Esophagus muscularis mucosa (tissue), 4 donors: ENCODE measurements around the gene AKAP13. TPM values are rescaled to one million over a fixed set of nuclear protein-coding genes. Genes with fewer than 3 reads are reported as not detected.
A peak's percentile ranks its signal among the peaks of the same experiment; 100 is the strongest.

Experiments
- DNase-seq: peaks from one replicate; pipeline ENCODE4 v3.0.0-alpha.2; 2017; ENCODE audit errors: extremely low spot score
- H3K27ac ChIP-seq, 4 donors: fragments of 200-600 bp; sonication (generic); replicated peaks in 1 of 4; 1 replicate in 3 of 4; 2 replicates in 1 of 4; pipeline ENCODE4 v1.5.1; 2016 to 2019; ENCODE audit warnings: mild to moderate bottlenecking in 1 of 4
- H3K27me3 ChIP-seq, 4 donors: fragments of 200-600 bp; sonication (generic); one replicate each; pipeline versions ENCODE4 v1.5.1 to v1.6.0; 2016 to 2019
- H3K36me3 ChIP-seq, 4 donors: fragments of 200-600 bp; sonication (generic); one replicate each; pipeline ENCODE4 v1.5.1; 2016 to 2019
- H3K4me1 ChIP-seq, 4 donors: fragments of 200-600 bp; sonication (generic); one replicate each; pipeline ENCODE4 v1.5.1; 2016 to 2019
- H3K4me3 ChIP-seq, 4 donors: fragments of 200-600 bp; sonication (generic); 1 replicate in 2 of 4; 2 replicates in 2 of 4; pipeline ENCODE4 v1.5.1; 2016 to 2019; ENCODE audit warnings: mild to moderate bottlenecking in 4 of 4, moderate library complexity in 1 of 4
- H3K9me3 ChIP-seq, 4 donors: fragments of 200-600 bp; sonication (generic); 1 replicate in 3 of 4; 2 replicates in 1 of 4; pipeline ENCODE4 v1.5.1; 2016 to 2019
- CTCF ChIP-seq, 3 experiments: fragments of 200-600 bp in 2 of 3; fragments of 450-650 bp in 1 of 3; sonication (generic) in 2 of 3; IDR thresholded peaks; one replicate each; pipeline ENCODE4 v1.5.1; 2017 to 2019; ENCODE audit warnings: antibody characterized with exemption in 3 of 3, mild to moderate bottlenecking in 2 of 3, moderate library complexity in 1 of 3
- EP300 ChIP-seq: sonication (generic); formaldehyde crosslinking; IDR thresholded peaks from one replicate; pipeline ENCODE4 v1.6.1; 2017; ENCODE audit warnings: antibody characterized with exemption
- POLR2A ChIP-seq: fragments of 450-650 bp; IDR thresholded peaks from one replicate; pipeline ENCODE4 v1.6.1; 2017; ENCODE audit warnings: antibody characterized with exemption, moderate library complexity, mild to moderate bottlenecking, low read depth
- POLR2AphosphoS5 ChIP-seq, 2 donors: sonication (generic); formaldehyde crosslinking; IDR thresholded peaks; one replicate each; pipeline ENCODE4 v1.6.1; 2017; ENCODE audit warnings: antibody characterized with exemption in 2 of 2
- WGBS: methylation state at CpG from one replicate; pipeline ENCODE4 v1.1.5; 2018; 5-methylcytosine and 5-hydroxymethylcytosine counted together
- intact Hi-C: fragments of 100-400 bp; cut with DNase I; formaldehyde crosslinking; loops from one replicate; pipeline ENCODE4 v1.15.1; 2023
- total RNA-seq, 4 donors: library from RNA; depleted of rRNA; stranded (reverse); fragments of >200 nt; gene quantifications; one replicate each; pipeline versions ENCODE4 v1.1.0 to v1.2.1, GENCODE V29; 2016

AKAP13 gene
- total RNA-seq, 4 donors from 2014 or later: 232 to 323 (median 284) TPM

GRCh38 chr15:85710340-85710842 lies 330.0 kb downstream of the AKAP13 start:
- peaks cover 10 to 74% (median 44%) of the 10 kb centered on the region in 4 donors for H3K36me3 ChIP-seq
- no peak for DNase-seq
- TF ChIP-seq POLR2A (no peak), POLR2AphosphoS5 (IDR thresholded peaks at IDR 0.05) (no peak), CTCF (IDR thresholded peaks at IDR 0.05) (no peak), EP300 (no peak)
- no peaks in the 10 kb centered on the region for H3K27me3 ChIP-seq
- H3K9me3 ChIP-seq: no peaks in the 10 kb centered on the region
- H3K4me1 ChIP-seq: peaks cover 38 to 56% (median 51%) of the 10 kb centered on the region in 4 donors
- intact Hi-C loops: no loop called here
- WGBS: 89% methylated on average over 7 of the region's 7 CpGs
- no peak overlapping the region for H3K4me3 ChIP-seq
- H3K27ac ChIP-seq: peak overlapping the region; percentile 19 to 79 (median 29)

- Histone ChIP-seq H3K9me3 (no peaks in the 10 kb centered on the region), H3K4me1 (peaks cover 25 to 48% (median 42%) of the 10 kb centered on the region in 4 donors), H3K27ac (no peak overlapping the region), H3K36me3 (peaks cover 10 to 87% (median 51%) of the 10 kb centered on the region in 4 donors), H3K27me3 (no peaks in the 10 kb centered on the region), H3K4me3 (no peak overlapping the region)
- intact Hi-C loops: no loop called here
- no peak for DNase-seq
- no peak for TF ChIP-seq EP300
- TF ChIP-seq POLR2AphosphoS5 (IDR thresholded peaks at IDR 0.05): no peak
- no peak for TF ChIP-seq POLR2A
- no peak for TF ChIP-seq CTCF (IDR thresholded peaks at IDR 0.05)
- WGBS: 86% methylated on average over 7 of the region's 7 CpGs
Observed at GRCh38 chr15:85711580-85712192, 331.3 kb downstream of the AKAP13 start.

GRCh38 chr15:85716261-85716660 lies 335.9 kb downstream of the AKAP13 start:
- H3K4me1 ChIP-seq: peaks cover 3 to 20% (median 11%) of the 10 kb centered on the region in 4 donors
- H3K36me3 ChIP-seq: peaks cover 30 to 100% (median 74%) of the 10 kb centered on the region in 4 donors
- H3K27ac ChIP-seq: peak overlapping the region in 3 of 4 donors; percentile 10 to 15 (median 12)
- no peaks in the 10 kb centered on the region for H3K27me3 ChIP-seq
- WGBS: 63% methylated on average over 3 of the region's 3 CpGs
- no peak for DNase-seq
- H3K4me3 ChIP-seq: no peak overlapping the region
- TF ChIP-seq EP300: no peak
- no peak for TF ChIP-seq POLR2AphosphoS5 (IDR thresholded peaks at IDR 0.05)
- TF ChIP-seq CTCF (IDR thresholded peaks at IDR 0.05): no peak
- TF ChIP-seq POLR2A: no peak
- no peaks in the 10 kb centered on the region for H3K9me3 ChIP-seq
- intact Hi-C loops: no loop called here

GRCh38 chr15:85717212-85717611 lies 336.8 kb downstream of the AKAP13 start:
- no peaks in the 10 kb centered on the region for H3K9me3 ChIP-seq
- TF ChIP-seq EP300: no peak
- no peak for TF ChIP-seq POLR2AphosphoS5 (IDR thresholded peaks at IDR 0.05)
- peaks cover 31 to 100% (median 75%) of the 10 kb centered on the region in 4 donors for H3K36me3 ChIP-seq
- H3K27ac ChIP-seq: peak overlapping the region in 2 of 4 donors; percentile 5 to 21
- 95% methylated on average over 2 of the region's 2 CpGs for WGBS
- DNase-seq: no peak
- H3K4me3 ChIP-seq: no peak overlapping the region
- H3K4me1 ChIP-seq: peaks cover 7 to 25% (median 9%) of the 10 kb centered on the region in 4 donors
- H3K27me3 ChIP-seq: no peaks in the 10 kb centered on the region
- intact Hi-C loops: no loop called here

- H3K36me3 ChIP-seq: peaks cover 34 to 100% (median 81%) of the 10 kb centered on the region in 4 donors
- TF ChIP-seq POLR2A (no peak), POLR2AphosphoS5 (IDR thresholded peaks at IDR 0.05) (no peak), CTCF (IDR thresholded peaks at IDR 0.05) (no peak), EP300 (no peak)
- 92% methylated on average over 12 of the region's 12 CpGs for whole genome bisulfite sequencing
- intact Hi-C loops: no loop called here
- H3K4me1 ChIP-seq: peaks cover 9 to 30% (median 14%) of the 10 kb centered on the region in 4 donors
- no peaks in the 10 kb centered on the region for H3K27me3 ChIP-seq
- H3K9me3 ChIP-seq: no peaks in the 10 kb centered on the region
- peak overlapping the region in 2 of 4 donors; percentile 4 to 13 for H3K27ac ChIP-seq
- no peak overlapping the region for H3K4me3 ChIP-seq
- no peak for DNase-seq
Observed at GRCh38 chr15:85718271-85718971, 338.0 kb downstream of the AKAP13 start.
